Right hindlimb (tissue), 1 donor: ENCODE results near the gene C1orf141.
"Not testable (repeated sequence)": the region's sequence is repeated elsewhere in the genome, so short reads cannot be mapped to it uniquely, and the experiment has no call there.

Experiments used
- DNase-seq: peaks from one replicate; pipeline ENCODE4 v3.0.0-alpha.2; 2018

C1orf141 gene

DNA sequence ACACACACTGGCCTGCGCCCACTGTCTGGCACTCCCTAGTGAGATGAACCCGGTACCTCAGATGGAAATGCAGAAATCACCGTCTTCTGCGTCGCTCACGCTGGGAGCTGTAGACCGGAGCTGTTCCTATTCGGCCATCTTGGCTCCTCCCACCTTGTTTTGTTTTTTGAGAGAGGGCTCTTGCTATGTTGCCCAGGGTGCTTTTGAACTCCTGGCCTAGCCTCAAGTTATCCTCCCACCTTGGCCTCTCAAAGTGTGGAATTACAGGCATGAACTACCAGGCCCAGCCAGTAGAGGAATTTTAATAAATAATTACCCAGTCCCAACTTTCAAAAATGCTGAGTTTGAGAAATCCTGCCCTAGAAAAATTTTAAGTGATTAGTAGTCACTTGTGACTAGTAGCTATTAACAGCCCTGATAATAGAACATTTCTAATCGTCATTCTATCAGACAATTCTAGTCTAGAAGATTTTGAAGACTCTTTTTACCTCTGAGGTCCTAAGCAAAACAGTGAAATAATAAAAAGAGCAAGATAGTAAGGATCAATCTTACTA lies 49.9 kb downstream of the C1orf141 start:
- DNase-seq: no peak

DNA sequence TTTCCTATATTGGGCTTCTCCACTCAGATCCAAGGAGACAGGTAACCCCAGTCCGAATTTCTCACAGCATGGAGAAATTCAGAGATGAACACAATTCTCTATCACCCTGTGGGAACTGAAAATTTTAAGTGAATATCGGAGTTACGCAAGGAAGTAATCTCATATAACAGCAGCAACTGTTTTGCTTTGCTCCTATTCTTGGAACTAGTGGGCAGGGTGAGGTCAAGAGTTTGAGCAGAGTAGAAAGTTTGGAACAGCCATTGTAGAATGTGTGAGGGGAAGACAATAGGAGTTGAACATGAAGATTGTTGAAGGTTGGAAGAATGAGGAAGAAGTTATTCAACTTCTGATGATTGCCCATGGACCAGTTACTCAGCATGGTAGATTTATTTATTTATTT lies 56.5 kb downstream of the C1orf141 start:
- DNase-seq: no peak

DNA sequence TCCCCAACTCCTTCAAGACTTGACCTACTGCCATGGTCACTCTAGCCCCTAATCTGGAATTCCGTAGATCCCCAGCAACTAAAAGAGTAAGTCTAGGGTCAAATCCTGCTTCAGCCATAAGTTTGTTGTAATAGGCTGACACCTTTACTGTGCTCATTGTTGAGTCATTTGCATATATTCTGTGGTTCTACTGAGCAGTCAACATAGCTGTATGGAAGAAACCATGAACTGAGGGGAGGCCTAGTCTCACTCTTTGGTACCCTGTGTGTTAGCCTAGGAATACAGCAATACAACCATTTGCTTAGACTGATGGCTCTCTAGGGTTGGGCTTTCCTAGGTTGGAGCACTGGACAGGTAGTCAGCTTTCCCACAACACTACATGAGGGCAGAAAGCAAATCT lies 57.2 kb downstream of the C1orf141 start:
- no peak for DNase-seq

DNA sequence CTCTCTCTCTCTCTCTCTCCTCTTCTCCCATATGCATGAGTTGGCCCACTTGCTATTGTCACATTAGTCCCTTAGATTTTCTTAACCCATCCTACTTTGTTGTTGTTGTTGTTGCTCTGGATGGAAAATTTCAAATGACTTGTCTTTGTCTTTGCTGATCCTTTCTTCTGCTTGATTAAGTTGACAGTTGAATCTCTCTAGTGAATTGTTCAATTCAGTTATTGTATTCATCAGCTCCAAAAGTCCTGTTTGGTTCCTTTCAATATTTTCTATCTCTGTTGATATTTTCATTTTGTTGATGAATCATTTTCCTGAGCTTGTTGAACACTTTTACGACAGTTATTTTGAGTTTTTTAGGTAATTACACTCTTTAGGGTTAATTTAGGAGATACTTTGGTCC lies 62.0 kb downstream of the C1orf141 start:
- DNase-seq: no peak

DNA sequence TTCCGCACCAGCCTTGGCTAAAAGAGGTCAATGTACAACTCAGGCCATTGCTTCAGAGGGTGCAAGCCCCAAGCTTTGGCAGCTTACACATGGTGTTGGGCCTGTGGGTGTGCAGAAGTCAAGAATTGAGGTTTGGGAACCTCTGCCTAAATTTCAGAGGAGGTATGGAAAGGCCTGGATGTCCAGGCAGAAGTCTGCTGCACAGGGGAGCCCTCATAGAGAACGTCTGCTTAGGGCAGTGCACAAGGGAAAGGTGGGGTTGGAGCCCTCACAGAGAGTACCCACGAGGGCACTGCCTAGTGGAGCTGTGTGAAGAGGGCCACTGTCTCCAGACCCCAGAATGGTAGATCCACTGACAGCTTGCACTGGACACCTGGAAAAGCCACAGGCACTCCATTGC lies 67.1 kb downstream of the C1orf141 start:
- not testable (repeated sequence) for DNase-seq

DNA sequence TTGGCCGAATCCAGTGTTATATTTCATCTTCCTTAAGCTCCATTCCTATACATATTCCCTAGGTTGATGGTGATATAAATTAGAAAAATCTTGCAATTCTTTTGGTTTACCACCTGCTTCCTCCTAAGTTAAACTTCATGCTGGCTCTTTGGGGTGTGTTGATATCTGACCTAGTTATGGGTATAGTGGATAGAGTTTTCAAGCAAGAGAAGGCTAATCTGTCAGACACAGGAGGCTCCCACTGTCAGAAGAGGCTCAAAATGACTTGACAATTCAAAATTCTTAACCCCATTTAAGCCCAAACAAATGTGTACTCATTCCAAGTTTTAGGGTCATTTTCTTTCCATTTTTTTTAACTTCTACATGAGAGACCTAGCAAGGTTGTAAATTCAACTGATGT lies 72.4 kb downstream of the C1orf141 start:
- DNase-seq: no peak

DNA sequence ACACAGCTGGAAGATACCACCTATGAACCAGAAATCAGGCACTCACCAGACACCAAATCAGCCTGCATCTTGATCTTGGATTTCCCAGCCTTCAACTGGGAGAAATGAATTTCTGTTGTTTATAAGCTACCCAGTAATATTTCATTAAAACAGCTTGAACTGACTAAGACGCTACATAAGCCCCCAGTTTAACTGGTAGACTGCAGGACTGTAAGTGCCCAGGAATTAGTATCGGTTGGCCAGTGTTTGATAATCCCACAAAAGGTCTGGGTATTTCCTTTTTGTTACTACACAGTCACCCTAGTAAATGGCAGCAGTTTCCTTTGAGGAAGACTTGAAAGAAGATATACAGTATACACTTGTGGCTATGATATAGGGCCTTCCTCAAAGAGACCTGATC lies 73.5 kb downstream of the C1orf141 start:
- no peak for DNase-seq

DNA sequence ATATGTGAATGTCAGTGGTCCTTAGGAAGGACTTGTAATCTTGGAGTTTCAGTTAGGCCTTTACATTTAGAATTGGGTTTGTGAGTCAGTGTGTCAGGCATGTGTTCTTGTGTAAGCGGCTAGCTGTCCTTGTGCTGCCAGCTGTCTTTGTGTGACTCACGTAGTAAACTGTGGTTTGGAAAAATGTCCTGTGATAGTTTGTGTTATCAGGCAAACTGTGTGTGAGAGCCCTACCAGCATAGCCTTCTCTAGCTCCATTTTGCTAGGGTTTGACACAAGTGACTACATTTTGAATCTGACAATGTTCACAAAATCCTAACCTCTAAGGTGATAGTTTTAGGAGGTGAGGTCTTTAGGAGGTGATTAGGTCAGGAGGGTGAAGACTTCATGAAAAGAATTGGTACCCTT lies 74.0 kb downstream of the C1orf141 start:
- DNase-seq: no peak

DNA sequence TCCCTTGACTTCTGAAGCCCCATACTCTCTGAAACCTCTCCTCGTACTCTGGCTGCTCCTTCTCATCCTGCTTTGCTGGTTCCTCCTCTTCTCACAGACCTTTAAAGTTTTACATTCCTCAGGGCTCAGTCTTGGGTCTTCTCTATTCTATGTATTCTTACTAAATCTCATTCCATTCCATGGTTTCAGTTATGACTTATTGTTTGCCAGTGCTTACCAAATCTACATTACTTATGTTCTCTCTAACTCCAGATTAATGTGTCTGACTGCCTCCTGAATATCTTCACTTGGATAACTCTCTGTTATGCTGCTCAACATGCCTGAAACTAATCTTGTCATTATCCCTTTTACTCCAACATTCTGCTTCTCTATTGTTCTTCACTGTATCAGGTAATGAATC lies 75.4 kb downstream of the C1orf141 start:
- DNase-seq: no peak

DNA sequence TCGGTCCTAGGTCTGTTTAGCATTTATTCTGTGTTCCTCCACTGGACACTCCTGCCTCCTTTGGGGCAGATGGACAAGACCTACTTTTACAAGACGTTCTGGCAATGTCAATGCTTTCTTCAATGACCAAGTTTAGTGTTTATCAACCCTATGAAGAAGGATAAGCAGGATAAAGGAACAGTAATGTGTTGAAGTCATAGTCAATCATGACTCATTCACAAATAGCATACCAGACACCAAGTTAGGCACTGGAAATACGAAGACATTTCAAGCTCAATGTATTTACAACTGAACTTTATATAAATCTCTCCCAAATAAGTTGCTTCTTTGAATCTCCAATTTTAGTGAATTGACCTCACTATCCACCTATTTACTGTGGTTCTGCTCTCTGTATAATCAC lies 76.0 kb downstream of the C1orf141 start:
- no peak for DNase-seq

DNA sequence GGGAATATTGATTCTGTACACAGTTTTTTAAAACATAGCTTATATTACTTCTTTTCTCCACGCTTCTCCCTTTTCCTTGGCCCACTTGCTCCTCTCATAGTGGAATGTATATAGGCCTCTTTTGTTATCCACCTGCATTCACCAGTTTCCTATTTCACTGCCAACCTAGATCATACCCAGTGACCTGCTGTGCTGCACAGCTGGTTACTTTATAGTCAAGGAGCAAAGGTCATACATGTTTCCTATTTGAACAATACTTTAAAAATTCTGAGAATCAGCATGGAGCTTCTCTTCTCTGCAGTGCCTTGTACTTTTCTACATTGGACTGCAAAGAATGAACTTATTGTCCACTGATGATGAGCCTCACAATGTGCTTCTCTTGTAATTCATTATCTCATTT lies 76.5 kb downstream of the C1orf141 start:
- no peak for DNase-seq

DNA sequence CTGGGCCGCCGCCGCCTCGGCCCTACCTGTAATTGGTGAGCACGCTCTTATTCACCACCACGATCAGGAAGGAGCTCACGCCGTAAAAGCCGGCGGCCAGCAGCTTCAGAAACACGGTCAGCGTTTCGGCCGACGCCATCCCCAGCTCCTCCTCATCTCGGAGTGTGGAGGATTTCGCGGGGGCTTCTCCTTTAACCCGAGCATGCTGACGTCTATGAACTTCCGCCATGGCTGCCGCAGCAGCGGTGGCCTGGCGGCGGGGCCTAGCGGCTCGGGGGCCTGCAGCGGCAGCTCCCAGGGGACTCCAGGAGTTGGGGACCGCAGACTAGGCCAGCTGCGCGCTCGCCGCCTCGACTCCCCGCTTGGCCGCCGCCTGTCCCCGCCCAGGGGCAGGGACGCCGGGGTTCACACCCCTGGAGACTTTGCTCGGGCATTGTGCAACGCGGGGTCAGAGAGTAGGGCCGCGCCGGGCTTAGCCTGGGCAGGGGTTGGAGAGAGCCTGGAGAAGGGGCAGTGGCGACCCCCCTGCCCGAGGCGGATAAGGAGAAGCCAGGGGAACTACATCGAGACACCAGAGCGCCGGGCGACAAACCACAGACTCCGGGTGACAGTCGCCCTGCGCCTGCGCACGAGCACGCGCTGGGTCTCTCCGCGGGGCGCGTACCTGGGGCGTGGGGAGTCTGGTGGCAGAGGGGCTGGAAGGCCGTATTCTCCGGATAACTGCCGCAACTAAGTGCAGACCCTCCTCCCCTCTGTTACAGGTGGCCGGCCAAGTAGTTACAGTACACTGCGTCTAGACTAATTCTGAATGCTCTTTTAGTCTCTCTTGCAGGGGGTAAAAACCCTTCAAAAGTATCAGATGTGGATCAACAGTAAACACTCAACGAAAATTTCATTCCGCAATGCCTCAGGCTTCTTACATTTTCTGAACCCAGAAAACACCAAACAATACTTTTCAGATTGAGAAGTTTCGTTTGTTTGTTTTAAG lies 80.7 kb downstream of the C1orf141 start, which contains the start of gene SLC35D1:
TSS of gene SLC35D1 (minus strand) at position 364 of the 988 bp plus-strand sequence. CDS start at position 229, 135 bp downstream.
- DNase-seq: peak; percentile 90

DNA sequence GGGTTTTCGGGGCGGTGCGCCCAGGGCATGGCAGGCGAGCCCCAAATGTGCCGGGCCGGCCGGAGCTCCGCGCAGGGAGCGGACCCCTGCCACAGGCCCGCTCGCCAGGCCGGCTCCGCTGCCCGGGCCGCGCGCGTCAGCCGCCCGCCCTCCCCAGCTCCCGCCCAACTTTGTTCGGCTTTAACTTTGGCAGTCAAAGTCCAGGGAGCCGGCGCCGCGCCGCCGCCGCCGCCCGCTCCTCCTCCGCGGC lies 81.3 kb downstream of the C1orf141 start:
- DNase-seq: no peak

DNA sequence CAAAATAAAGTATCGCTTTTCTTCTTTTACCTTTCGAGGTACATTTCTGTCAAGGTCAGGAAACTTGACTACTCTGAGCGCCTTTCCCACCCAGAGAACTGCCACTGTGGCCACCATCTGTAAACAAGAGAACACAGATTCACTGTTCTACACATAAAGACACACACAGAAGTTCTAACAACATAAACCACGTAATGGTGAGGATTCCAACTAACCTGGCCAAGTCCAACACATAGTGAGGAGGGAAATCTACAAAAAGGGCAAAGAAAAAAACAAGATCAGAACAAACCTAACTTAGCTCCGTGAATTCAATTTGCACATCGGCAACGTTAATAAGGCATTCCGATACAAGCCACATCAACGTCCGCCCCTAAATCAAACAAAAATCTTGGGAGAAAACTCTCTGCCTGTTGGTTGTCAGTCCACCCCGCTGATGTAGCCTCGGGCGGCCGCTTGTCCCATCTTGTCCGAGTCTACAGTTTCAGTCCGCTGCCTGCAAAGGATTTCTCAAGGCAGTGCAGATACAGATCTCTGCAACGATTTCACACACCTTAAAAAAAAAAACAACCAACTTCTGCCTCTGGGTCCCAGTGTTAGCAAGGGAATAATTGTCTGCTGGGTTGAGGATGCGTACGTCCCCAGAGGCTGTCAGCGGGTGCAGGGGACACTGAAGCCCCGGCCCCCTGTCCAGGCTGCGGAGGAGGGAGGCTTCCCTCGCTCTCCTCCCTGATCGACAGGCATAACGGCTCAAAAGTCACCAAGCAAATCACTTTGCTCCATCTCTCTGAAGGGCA lies 81.8 kb downstream of the C1orf141 start:
- peak; percentile 54 for DNase-seq

DNA sequence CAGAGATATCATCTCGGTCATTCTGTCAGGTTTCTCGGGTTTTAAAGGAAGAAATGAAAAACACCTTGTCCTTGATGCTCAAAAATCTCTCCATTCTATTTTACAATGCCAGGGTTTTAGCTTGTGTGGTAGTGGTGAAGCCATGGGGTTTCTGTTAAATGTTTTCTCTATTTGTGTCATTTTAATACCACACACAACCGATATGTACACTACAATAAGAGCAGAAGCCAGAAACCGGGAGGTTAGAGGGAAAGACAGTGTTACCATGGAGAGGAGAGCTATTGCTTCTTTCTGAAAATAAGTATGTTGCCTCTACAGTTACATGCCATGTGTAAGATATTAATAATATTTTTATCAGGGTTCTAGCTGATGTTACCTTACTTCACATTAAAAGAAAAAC lies 83.6 kb downstream of the C1orf141 start:
- no peak for DNase-seq

DNA sequence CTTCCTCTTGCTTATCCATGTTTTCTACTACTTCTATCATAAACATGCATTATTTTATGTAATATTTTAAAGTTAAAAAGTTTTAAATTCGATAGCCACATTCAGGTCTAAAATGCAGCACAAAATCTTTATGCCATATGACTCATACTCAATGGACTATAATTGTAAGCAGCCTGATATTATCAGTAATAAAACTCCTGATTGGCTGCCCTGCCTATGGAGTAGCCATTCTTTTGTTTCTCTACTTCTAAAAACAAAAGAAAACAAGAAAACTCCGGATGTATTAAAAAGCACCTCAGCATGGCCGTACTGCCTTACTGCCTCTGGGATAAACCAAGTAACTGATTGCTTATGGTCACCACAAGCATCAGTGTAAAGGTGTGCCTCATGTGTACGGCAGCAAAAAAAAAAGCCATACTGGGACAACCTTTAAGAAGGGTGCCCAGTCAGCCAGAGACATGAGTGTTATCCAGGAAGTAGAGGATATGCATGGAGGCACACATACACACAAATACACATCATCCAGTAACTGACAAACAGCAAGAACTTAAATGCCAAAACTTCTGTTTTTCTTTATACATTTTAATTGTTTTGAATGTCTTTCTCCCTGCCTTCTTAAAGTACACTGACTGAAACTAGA lies 90.0 kb downstream of the C1orf141 start:
- DNase-seq: no peak

DNA sequence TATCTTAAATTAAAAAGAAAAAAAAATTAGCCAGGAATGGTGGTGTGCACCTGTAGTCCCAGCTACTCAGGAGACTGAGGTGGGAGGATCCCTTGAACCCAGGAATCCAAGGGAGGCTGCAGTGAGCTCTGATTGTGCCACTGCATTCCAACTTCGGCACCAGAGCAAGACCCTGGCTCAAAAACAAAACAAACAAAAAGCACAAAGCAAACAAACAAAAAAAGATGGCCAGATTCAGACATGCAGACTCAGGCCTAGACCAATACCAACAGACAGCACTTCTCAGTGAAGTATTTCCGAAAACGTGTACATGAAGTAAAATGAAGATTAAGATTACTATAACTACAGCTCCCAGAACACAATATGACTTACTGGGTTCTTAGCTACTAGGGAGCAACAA lies 91.4 kb downstream of the C1orf141 start:
- DNase-seq: no peak
